HG02588 (cell line): ENCODE data around the gene RBP3.

Experiments
- ATAC-seq: cut with Tn5 transposase; IDR thresholded peaks from one replicate; pipeline ENCODE4 v1.9.1; 2021; ENCODE audit warnings: mild to moderate bottlenecking, moderate library complexity; ENCODE audit not compliant: unreplicated experiment

RBP3 gene

DNA sequence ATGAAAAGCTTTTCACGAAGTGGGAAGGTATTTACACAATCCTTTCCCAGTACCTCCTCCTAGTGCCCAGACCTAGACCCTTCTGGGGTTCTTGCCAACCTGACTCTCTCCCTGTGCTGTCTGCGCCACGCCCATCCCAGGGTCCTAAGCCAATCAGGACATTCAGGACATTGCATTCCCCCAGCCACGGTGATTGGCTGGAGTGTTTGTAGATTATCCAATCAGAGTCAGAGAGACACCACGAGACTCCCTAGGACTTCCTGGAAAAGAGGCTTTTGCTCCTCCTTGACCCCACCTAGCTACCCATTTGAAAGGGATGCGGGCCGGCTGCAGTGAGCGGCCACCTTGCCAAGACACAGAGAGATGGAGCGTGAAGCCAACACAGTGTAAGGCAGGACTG is 29.5 kb upstream of the RBP3 start:
- no peak for ATAC-seq

DNA sequence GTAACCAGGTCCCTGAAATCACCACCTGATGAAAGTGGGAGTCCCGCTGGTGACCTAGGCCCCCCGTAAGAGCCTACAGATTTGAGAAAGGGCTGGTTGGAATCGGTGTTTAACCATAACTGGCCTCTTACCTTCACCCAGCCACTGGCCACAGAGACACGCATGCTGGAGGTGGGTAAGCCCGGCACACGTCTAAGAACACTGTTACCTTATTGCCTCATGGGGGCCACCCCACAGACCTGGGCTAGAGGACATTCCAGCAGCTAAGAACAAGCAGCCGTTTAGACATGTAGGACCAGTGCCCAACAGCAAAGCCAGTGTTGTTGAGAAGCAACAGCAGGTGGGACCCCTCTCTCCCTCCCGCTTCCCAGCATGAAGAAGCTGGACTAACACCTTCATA is 28.4 kb upstream of the RBP3 start:
- no peak for ATAC-seq

DNA sequence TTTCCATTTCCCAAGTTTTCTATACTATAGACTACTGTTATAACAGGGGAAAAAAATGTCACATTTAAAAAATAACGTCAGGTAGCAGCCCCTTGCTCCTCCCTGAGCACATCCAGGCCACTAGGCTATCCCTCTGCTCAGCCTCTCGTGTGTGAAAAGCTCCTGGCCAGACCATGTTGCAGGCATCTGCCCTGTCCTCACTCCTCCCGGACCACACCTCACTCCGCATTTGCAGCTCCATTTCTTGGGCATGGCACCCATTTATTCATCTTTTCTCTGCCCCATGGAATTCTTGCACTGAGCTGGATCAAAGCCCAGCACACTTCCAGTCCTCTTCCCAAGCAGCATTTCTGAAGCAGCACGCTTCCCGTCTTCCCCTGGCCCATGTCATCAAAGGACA is 27.4 kb upstream of the RBP3 start:
- ATAC-seq, result no peak

DNA sequence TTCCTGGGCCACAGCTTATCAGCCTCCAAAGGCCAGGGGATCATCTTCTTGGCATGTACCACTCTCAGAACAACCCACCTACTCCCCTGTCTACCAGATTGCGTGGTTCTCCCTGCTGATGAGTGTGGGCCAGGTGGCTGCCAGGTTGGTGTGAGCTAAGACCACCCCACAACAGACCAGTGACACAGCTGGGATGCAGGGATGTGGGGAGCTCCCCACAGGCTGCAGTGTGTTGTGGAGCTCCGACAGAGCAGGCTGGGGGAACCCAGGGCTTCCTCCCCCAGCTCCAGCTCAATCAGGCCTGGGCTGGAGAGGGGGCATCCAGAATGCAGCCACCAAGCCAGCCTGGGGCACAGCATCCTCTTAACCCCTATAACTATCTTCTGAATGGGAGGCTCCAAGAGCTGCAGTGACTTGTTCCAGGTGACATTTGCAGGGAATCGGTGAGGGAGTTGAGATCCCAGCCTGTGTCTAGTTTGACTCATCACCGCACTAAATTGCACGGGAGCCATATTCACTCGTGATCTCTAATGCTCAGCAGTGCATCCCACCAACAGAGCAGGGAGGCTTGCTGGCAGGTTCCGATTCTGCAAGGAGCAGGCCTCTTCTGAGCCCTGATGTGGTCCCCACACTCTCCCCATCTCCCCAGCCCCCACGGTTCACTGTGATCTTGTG is 26.5 kb upstream of the RBP3 start:
- no peak for ATAC-seq

DNA sequence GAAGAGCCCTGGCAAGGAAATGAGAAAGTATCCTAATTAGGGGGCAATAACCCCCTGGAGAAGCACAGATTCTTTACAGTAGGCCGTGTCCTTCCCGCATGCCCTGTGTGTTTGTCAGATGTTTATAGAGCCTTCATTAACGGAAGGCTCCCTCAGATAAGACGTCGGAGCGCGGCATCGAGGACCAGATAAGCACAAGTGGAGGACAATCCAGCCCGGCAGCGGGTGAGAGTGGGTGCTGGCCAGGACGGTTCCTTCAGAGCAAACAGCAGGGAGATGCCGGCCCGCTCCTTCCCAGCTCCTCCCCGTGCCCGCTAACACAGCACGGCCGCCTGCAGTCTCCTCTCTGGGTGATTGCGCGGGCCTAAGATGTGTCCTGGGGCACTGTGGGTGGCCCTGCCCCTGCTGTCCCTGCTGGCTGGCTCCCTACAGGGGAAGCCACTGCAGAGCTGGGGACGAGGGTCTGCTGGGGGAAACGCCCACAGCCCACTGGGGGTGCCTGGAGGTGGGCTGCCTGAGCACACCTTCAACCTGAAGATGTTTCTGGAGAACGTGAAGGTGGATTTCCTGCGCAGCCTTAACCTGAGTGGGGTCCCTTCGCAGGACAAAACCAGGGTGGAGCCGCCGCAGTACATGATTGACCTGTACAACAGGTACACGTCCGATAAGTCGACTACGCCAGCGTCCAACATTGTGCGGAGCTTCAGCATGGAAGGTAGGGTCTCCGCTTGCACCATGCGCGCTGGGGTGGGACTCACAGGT is 25.7 kb upstream of the RBP3 start, which contains the start of gene GDF2:
GDF2 (plus strand) TSS at position 155 of the 762 bp plus-strand sequence; CDS start at position 370, 215 bp downstream.
- no peak for ATAC-seq

DNA sequence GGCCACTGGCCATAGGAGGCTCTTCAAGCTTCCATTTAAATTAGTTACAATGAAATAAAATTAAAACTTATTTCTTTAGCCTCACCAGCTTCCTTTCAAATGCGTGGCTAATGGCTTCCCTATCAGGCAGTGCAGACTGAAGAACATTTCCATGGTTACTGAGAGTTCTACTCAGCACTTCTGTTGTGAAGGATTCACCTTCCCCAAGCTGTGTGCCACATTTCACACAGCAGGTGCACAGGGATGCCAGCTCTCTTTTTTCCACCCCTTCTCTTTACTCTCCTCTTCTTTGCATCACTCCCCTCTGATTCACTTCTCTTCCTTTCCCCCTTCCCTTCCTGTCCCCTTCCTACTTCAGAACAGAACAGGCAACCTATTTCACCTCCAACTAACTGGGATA is 25.1 kb upstream of the RBP3 start:
- ATAC-seq, result no peak

DNA sequence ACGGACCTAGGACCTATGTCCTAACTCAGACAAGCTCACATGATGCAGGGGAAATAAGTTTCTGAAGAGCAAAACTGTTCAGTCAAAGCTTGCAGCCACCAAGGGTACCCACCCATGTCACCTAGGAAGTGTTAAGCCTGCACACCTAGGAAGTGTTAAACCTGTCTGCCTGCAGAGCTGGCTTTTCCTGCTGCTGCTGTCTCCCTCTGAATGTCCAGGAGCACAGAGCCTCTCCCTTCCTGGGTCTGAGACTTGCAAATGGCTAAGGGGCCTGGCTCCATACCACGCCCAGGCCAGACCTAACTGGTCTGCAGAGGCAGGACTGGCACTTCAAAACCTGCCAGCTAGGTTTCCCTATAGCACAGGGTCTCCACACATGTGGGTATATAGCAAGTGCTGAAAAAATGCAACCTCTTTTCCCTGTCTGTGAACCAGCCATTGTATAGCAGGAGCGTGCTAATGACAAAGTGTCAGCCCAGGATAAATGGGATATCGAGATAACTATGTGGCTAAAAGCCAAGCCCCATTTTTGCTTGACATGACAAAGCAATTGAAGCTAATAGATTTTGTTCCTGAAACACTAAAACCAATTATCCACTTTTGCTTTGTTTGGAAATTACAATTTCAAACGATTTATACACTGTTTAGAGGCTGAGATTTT is 24.4 kb upstream of the RBP3 start:
- ATAC-seq, result no peak

DNA sequence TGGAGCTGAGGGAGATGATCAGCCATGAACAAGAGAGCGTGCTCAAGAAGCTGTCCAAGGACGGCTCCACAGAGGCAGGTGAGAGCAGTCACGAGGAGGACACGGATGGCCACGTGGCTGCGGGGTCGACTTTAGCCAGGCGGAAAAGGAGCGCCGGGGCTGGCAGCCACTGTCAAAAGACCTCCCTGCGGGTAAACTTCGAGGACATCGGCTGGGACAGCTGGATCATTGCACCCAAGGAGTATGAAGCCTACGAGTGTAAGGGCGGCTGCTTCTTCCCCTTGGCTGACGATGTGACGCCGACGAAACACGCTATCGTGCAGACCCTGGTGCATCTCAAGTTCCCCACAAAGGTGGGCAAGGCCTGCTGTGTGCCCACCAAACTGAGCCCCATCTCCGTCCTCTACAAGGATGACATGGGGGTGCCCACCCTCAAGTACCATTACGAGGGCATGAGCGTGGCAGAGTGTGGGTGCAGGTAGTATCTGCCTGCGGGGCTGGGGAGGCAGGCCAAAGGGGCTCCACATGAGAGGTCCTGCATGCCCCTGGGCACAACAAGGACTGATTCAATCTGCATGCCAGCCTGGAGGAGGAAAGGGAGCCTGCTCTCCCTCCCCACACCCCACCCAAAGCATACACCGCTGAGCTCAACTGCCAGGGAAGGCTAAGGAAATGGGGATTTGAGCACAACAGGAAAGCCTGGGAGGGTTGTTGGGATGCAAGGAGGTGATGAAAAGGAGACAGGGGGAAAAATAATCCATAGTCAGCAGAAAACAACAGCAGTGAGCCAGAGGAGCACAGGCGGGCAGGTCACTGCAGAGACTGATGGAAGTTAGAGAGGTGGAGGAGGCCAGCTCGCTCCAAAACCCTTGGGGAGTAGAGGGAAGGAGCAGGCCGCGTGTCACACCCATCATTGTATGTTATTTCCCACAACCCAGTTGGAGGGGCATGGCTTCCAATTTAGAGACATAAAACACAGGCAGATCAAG is 22.6 kb upstream of the RBP3 start:
- no peak for ATAC-seq

DNA sequence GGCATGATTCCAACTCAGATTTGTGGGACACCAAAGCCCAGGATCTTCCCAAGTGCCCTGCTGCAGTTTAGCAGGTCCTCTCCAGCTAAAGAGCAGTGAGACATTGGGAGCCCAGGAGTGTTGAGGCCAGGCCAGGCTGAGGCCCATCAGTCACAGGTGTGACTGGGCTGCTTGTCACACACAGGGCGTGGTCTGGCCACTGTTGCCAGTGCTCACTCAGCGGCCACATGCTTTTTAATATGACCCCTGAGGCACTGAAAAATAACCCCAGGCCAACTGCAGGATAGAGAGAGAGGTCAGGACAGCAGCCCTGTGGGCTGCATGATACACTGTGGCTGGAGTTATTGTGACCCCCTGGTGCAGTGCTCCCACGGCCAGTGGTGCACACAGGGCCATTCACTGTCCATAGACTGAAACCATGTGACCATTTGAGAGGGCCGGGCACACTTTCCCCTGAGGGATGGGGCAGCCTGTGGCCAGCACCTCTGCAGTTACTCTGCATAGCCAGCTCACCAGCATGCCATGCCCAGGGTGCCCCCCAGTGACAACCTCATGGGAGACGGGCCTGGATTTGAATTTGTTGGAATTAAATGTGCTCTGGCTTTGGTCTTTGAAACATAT is 21.7 kb upstream of the RBP3 start:
- no peak for ATAC-seq

DNA sequence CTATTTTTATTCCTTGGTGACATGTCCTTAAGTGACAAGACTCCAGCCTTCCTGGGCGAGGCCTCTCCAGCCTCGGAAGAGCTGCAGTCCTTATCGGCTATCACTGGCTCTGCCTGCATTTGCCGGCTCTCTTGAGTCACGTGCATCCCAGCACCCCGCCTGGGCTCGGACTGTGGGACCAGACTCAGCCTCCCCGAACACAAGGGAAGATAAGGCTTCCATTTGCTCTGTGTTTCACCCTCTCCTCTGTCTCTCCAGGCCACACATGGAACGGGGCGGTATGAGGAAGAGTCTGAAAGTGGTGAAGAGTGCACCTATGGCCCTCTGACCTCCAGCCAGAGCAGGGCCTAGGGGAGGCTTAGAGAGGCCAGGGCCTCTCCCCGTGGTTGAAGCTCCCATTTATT is 21.2 kb upstream of the RBP3 start:
- no peak for ATAC-seq

DNA sequence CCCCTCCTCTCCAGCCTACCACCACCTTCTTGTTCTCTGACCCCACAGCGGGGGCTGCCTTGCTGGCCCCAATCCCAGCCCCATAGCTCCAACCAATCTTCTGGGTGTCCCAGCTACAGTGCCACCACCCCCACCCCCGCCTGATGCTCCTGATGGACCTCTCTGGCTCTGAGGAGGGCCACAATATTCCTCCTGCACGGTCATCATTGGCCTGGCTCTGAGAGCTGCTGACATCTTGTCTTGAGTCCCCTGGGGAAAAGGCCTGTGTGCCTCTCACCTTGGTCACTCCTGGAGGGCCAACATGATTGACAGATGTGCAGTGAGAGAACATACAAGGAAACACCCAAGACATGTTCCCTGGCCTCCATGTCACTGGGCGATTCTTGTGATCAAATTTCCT is 18.3 kb upstream of the RBP3 start:
- ATAC-seq, result no peak

DNA sequence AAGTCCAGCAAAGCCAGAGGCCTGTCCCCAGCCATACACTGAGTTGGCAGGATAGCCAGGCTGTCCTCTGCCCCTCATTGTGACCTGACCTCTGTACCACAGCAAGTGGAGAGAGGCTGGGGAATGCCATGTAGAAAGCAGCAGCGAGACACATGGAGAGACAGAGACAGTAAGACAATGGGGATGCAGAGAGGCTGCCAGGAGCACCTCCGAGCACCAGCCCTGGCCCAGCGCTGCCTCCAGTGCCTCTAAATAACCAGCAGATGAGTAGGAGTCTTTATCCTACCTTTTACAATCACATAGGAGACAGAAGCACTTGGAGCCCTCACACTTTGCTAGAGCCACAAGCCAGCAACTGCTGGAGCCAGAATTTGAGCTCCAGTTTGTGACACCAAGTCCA is 17.8 kb upstream of the RBP3 start:
- no peak for ATAC-seq

DNA sequence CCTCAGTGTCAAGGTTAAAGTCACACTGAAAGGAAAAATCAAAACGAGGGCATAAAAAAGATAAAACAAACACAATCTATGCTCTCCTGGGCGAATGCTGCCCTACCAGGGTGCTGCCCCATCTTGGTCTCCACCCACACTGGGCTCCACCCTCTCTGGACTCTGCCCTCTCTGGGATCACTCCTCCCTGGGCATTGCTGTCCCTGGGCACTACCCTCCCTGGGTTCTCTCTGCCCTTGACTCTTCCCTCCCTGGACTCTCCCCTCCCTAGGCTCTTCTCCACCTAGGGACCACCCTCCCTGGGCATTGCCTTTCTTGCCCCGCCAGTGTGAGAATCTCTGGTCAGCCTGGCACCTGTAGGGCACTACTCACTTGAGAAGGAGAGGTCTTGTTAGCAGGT is 17.4 kb upstream of the RBP3 start:
- no peak for ATAC-seq

DNA sequence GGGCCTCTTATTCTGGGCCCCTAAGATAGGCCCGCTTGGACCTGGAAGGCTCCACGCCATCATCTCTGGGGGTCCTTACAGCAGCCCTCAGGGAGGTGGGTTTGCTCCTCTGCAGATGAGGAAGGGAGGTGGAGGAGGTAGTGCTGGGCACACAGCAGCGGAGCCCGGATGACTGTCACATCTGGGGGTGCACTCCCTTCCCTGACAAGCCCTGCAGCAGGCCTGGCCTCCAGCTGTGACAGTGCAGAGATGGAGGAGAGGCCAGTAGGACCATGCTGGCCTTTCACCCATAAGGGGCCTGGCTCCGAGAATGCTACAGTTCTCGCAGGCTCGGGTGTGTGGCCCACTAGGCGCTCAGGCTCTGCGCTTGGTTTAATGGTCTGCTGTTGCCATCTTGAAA is 16.7 kb upstream of the RBP3 start:
- no peak for ATAC-seq

DNA sequence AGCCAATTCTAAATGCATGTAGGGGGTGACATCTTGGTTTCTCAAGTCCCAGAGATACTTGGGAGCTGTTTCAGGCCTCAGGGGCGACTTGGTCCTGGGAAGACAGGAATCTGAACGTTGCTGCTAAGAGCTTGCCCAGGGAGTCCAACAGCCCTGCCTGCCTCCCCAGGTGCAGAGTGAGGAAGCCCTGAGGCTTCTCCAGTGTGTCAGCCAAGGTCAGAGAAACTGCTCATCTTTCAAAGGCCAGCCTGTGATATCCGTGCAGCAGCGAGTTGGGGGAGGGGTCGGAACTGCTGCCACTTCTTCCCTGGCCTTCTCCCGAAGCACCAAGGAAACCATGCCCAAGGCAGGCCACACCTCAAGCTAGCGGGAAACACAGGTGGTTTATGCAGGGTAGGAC is 16.2 kb upstream of the RBP3 start:
- no peak for ATAC-seq

DNA sequence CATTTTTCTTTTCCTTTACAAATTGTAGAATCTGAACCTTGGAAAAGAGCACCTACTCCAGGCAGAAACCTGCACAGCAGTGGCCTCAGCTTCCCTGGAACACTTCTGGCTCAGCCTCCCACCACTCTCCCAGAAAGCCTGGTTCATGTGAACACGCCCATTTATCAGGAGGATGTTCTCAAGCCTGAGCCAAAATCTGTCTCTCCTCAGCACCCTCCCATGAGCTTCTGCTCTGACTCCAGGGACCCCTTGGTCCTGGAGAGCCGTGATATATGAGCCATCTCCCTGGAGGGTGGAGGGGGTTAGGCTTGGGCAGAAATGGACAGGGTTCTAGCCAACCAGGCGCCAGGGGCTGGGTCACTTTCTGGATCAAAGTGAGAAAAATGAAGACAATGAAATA is 15.8 kb upstream of the RBP3 start:
- ATAC-seq, result no peak

DNA sequence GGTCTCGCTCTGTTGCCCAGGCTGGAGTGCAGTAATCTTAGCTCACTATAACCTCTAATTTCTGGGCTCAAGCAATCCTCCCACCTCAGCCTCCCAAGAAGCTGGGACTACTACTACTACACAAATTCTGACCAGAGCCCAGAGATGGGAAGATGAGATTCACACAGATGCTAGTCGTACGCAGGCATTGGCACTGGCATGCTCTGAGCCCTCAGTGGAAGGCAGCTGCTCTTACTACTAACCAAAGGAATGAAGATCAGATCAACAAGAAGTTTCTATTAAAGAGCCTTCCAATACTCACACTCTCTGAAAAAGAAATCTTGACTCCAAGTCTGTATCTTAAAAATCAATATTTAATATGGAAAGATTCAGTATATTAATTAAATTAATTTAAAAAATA is 15.2 kb upstream of the RBP3 start:
- ATAC-seq, result no peak

DNA sequence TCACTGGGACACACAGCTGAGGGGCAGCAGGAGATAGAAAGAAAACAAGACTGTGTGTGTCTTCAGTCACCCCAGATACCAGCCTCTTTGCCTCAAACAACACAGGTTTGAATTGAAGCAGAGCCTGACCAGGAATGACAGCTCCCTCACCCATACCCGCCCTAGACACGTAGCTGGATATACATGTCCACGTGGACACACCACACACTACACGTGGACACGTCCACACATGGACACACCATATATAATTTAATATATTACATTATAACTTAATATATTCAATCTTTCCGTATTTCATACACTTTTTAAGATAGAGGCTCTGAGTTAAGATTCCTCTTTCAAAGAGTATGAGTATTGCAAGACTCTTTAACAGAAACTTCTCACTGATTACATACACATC is 14.6 kb upstream of the RBP3 start:
- no peak for ATAC-seq

DNA sequence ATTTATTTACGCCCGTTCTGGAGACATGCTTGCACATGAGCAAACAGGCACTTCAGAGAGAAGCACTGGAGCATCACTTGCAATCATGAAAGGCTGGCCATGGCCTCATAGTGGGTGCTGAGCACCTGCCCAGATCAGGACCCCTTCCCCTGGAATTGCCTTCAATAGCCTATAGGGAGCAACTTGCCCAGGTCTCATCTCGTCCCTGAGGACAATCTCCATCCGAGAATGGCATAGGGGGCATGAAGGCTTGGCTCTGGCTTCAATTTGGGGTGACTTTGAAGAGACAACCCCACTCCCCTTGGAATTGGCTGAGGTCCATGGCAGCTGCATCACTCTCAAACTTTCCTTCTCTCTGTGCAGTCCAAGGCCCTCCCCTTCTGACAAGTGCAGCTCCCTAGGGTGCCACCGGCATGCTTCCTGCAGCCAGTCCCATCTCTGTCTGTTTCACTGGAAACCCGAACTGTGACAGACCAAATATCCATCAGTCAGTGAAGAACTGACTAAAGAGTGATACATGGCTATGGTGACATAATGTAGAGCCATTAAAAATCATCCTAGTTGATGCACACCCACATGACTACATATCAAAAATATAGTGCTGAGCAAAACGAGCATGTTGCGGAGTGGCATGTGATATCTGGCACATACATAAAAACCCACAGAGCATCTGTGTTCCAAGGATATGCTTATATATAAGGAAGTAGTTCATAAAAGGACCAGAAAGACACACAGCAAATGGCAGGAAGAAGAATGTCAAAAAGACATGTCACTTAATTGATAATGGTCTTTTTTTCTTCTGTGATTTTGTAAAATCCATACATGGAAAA is 13.5 kb upstream of the RBP3 start:
- no peak for ATAC-seq

DNA sequence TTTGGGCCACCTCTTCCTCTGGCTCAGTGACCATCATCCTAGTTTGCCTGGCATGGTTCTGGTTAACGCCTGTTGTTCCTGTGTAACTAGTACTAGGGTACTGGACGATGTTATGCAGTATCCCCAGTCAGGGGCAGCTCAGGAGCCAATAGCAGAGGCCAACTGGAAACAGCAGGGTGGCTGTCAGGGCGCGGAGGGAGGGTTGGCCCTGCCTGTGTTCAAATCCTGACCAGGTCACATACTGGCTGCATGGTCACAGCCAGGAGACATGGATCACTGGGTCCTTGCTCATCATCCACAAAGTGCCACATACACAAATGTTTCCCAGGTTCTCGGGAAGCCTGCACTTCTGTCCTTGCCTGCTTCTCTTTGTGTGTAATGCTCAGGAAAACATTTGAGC is 12.3 kb upstream of the RBP3 start:
- no peak for ATAC-seq
